ENCODE results near the gene TIMM9. TPM values are rescaled to one million over a fixed set of nuclear protein-coding genes. Genes with fewer than 3 reads are reported as not detected.

Gene TIMM9
- total and polyA plus RNA-seq, 2 donors (not counting 1 experiment from before 2014, with no cell fraction given), result 20.1 to 36.2 TPM

DNA sequence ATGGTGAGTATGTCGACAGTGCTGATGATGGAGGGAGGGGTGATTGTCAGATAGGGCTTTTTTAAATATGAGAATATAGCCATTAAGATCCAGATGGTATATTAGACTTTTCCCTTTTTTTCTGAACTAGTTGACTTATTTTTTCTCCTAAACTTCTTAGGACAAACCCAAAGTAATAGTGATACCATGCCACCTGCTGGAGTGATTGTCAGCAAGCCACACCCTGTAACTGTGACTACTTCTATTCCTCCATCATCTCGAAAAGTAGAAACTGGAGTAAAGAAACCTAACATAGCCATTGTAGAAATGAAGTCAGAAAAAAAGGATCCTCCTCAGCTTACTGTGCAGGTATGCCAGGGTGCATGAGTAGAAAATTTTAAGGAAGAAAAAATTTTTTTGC lies 40.2 kb upstream of the TIMM9 start:
- no peak overlapping the region for H3K9ac ChIP-seq (ENCODE audit: insufficient read depth, low read length)
- no peak for DNase-seq (ENCODE audit: low read depth in 2 of 2)
- no peaks in the 10 kb centered on the region for H3K79me2 ChIP-seq (ENCODE audit: control insufficient read depth, insufficient read depth, low read length)
- H3K4me1 ChIP-seq (ENCODE audit: control insufficient read depth, extremely low read depth, insufficient read depth, low read length), result no peaks in the 10 kb centered on the region
- no peaks in the 10 kb centered on the region for H4K20me1 ChIP-seq (ENCODE audit: control insufficient read depth, extremely low read depth, insufficient read depth, low read length)
- H3K4me2 ChIP-seq (ENCODE audit: extremely low read depth, insufficient read depth, low read length), result no peak overlapping the region
- no peak overlapping the region for H3K4me3 ChIP-seq (replicated peaks in 1 of 4; ENCODE audit: control extremely low read depth in 1 of 4, insufficient read depth in 1 of 4, low read depth in 3 of 4, low read length in 4 of 4)
- TF ChIP-seq EZH2 (IDR thresholded peaks at IDR 0.05; ENCODE audit: low read length, missing control alignments) (no peak), CTCF (conservative IDR thresholded peaks at IDR 0.05 in 1 of 2, IDR thresholded peaks at IDR 0.05 in 1 of 2; ENCODE audit: low read depth in 1 of 2, low read length in 2 of 2) (no peak)
- no peak overlapping the region for H2AFZ ChIP-seq (ENCODE audit: low read length)
- no peak overlapping the region for H3K27ac ChIP-seq (ENCODE audit: insufficient read depth, low read length)
- H3K36me3 ChIP-seq (ENCODE audit: control insufficient read depth, insufficient read depth, low read length), result peaks cover 7% of the 10 kb centered on the region
- H3K9me3 ChIP-seq (ENCODE audit: control insufficient read depth, insufficient read depth, low read depth, low read length), result no peaks in the 10 kb centered on the region
- no peaks in the 10 kb centered on the region for H3K27me3 ChIP-seq (ENCODE audit: control insufficient read depth, insufficient read depth, low read length)

DNA sequence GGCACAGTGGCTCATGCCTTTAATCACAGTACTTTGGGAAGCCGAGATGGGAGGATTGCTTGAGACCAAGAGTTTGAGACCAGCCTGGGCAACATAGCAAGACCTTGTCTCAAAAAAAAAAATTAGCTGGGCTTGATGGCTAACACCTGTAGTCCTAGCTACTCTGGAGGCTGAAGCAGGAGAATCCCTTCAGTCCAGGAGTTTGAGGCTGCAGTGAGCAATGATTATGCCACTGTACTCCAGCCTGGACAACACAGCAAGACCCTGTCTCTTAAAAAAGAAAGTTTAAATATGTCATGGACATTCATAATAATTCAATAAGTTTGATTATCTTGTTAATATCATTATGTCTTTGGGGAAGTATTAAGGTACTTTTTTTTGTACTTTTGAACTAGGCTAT lies 39.1 kb upstream of the TIMM9 start:
- no peak for TF ChIP-seq CTCF (conservative IDR thresholded peaks at IDR 0.05 in 1 of 2, IDR thresholded peaks at IDR 0.05 in 1 of 2; ENCODE audit: low read depth in 1 of 2, low read length in 2 of 2)
- H3K27ac ChIP-seq (ENCODE audit: insufficient read depth, low read length), result no peak overlapping the region
- H3K4me1 ChIP-seq (ENCODE audit: control insufficient read depth, extremely low read depth, insufficient read depth, low read length), result no peaks in the 10 kb centered on the region
- H3K4me3 ChIP-seq (replicated peaks in 1 of 4; ENCODE audit: control extremely low read depth in 1 of 4, insufficient read depth in 1 of 4, low read depth in 3 of 4, low read length in 4 of 4), result no peak overlapping the region
- H3K9me3 ChIP-seq (ENCODE audit: control insufficient read depth, insufficient read depth, low read depth, low read length), result no peaks in the 10 kb centered on the region
- no peak for DNase-seq (ENCODE audit: low read depth in 2 of 2)
- H3K36me3 ChIP-seq (ENCODE audit: control insufficient read depth, insufficient read depth, low read length), result peaks cover 9% of the 10 kb centered on the region
- H4K20me1 ChIP-seq (ENCODE audit: control insufficient read depth, extremely low read depth, insufficient read depth, low read length), result no peaks in the 10 kb centered on the region
- no peaks in the 10 kb centered on the region for H3K79me2 ChIP-seq (ENCODE audit: control insufficient read depth, insufficient read depth, low read length)
- H3K4me2 ChIP-seq (ENCODE audit: extremely low read depth, insufficient read depth, low read length), result no peak overlapping the region
- no peak overlapping the region for H3K9ac ChIP-seq (ENCODE audit: insufficient read depth, low read length)
- H2AFZ ChIP-seq (ENCODE audit: low read length), result no peak overlapping the region
- no peaks in the 10 kb centered on the region for H3K27me3 ChIP-seq (ENCODE audit: control insufficient read depth, insufficient read depth, low read length)

- TF ChIP-seq EZH2 (IDR thresholded peaks at IDR 0.05; ENCODE audit: low read length, missing control alignments) (no peak), CTCF (conservative IDR thresholded peaks at IDR 0.05 in 1 of 2, IDR thresholded peaks at IDR 0.05 in 1 of 2; ENCODE audit: low read depth in 1 of 2, low read length in 2 of 2) (no peak)
- Histone ChIP-seq H3K27ac (ENCODE audit: insufficient read depth, low read length) (no peak overlapping the region), H3K36me3 (ENCODE audit: control insufficient read depth, insufficient read depth, low read length) (peaks cover 9% of the 10 kb centered on the region), H3K4me2 (ENCODE audit: extremely low read depth, insufficient read depth, low read length) (no peak overlapping the region), H2AFZ (ENCODE audit: low read length) (no peak overlapping the region), H3K9ac (ENCODE audit: insufficient read depth, low read length) (no peak overlapping the region), H4K20me1 (ENCODE audit: control insufficient read depth, extremely low read depth, insufficient read depth, low read length) (no peaks in the 10 kb centered on the region), H3K9me3 (ENCODE audit: control insufficient read depth, insufficient read depth, low read depth, low read length) (no peaks in the 10 kb centered on the region), H3K4me1 (ENCODE audit: control insufficient read depth, extremely low read depth, insufficient read depth, low read length) (no peaks in the 10 kb centered on the region), H3K27me3 (ENCODE audit: control insufficient read depth, insufficient read depth, low read length) (no peaks in the 10 kb centered on the region), H3K79me2 (ENCODE audit: control insufficient read depth, insufficient read depth, low read length) (no peaks in the 10 kb centered on the region), H3K4me3 (replicated peaks in 1 of 4; ENCODE audit: control extremely low read depth in 1 of 4, insufficient read depth in 1 of 4, low read depth in 3 of 4, low read length in 4 of 4) (no peak overlapping the region)
- peak; percentile 28 to 39 for DNase-seq (ENCODE audit: low read depth in 2 of 2)
These were observed 38.1 kb upstream of the TIMM9 start for GRCh38 chr14:58465421-58465820.
